Skeletal muscle satellite cell (primary cell): Measurements from ENCODE around the gene TRIM2.

ENCODE experiments used
- H3K27me3 ChIP-seq: 2 replicates; pipeline ENCODE4 v1.7.0; 2013; ENCODE audit warnings: low read length; ENCODE audit not compliant: control insufficient read depth, insufficient read depth
- H3K36me3 ChIP-seq: 2 replicates; pipeline ENCODE4 v1.7.0; 2013; ENCODE audit warnings: mild to moderate bottlenecking, control low read depth, low read length; ENCODE audit not compliant: insufficient read depth
- H3K4me1 ChIP-seq: 2 replicates; pipeline ENCODE4 v1.7.0; 2013; ENCODE audit warnings: low read length; ENCODE audit not compliant: control insufficient read depth, insufficient read depth
- H3K4me2 ChIP-seq: 2 replicates; pipeline ENCODE4 v1.7.0; 2013; ENCODE audit warnings: mild to moderate bottlenecking, low read length
- H3K4me3 ChIP-seq: 2 replicates; pipeline ENCODE4 v1.7.0; 2013; ENCODE audit warnings: low read length
- H3K9ac ChIP-seq: 2 replicates; pipeline ENCODE4 v1.7.0; 2013; ENCODE audit warnings: mild to moderate bottlenecking, low read depth, low read length, moderate library complexity
- H3K9me3 ChIP-seq: replicated peaks from 2 replicates; pipeline ENCODE4 v1.7.0; 2013; ENCODE audit warnings: mild to moderate bottlenecking, control low read depth, low read length

Gene TRIM2

GRCh38 chr4:153170407-153170806 is 33.8 kb upstream of the TRIM2 start:
- H3K9me3 ChIP-seq = no peaks in the 10 kb centered on the region
- H3K4me3 ChIP-seq = no peak overlapping the region
- no peaks in the 10 kb centered on the region for H3K36me3 ChIP-seq
- no peak overlapping the region for H3K4me2 ChIP-seq
- no peak overlapping the region for H3K9ac ChIP-seq
- H3K4me1 ChIP-seq = no peaks in the 10 kb centered on the region
- peaks cover 46% of the 10 kb centered on the region for H3K27me3 ChIP-seq

GRCh38 chr4:153174821-153175567 is 29.2 kb upstream of the TRIM2 start:
- Histone ChIP-seq H3K9ac (no peak overlapping the region), H3K9me3 (no peaks in the 10 kb centered on the region), H3K4me3 (no peak overlapping the region), H3K27me3 (peaks cover 26% of the 10 kb centered on the region), H3K4me1 (no peaks in the 10 kb centered on the region), H3K4me2 (no peak overlapping the region), H3K36me3 (no peaks in the 10 kb centered on the region)

GRCh38 chr4:153176938-153177337 is 27.3 kb upstream of the TRIM2 start:
- no peak overlapping the region for H3K4me3 ChIP-seq
- no peaks in the 10 kb centered on the region for H3K36me3 ChIP-seq
- H3K9me3 ChIP-seq = no peaks in the 10 kb centered on the region
- no peak overlapping the region for H3K9ac ChIP-seq
- H3K4me1 ChIP-seq = no peaks in the 10 kb centered on the region
- H3K4me2 ChIP-seq = no peak overlapping the region
- peaks cover 22% of the 10 kb centered on the region for H3K27me3 ChIP-seq

- H3K4me1 ChIP-seq = no peaks in the 10 kb centered on the region
- H3K36me3 ChIP-seq = no peaks in the 10 kb centered on the region
- H3K27me3 ChIP-seq = peaks cover 20% of the 10 kb centered on the region
- no peak overlapping the region for H3K4me3 ChIP-seq
- H3K9me3 ChIP-seq = no peaks in the 10 kb centered on the region
- H3K4me2 ChIP-seq = no peak overlapping the region
- H3K9ac ChIP-seq = no peak overlapping the region
Observed at GRCh38 chr4:153177841-153178240, 26.4 kb upstream of the TRIM2 start.

DNA sequence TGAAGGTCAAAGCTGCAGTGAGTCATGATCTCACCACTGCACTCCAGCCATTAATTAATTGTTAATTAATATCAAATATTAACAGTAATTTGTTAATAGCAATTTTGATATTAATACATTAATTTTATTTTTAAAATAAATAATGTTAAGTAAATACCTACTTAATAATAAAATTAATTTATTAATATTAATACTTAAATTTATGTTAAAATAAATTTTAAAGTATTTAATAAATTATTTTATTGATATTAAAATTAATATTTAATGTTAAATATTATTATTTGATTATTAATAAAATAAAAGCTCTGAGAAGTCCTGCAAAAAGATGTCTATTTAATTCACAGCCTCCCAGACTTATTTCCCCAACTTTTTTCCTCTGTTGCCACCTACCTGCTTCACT is 25.1 kb upstream of the TRIM2 start:
- Histone ChIP-seq H3K27me3 (peaks cover 31% of the 10 kb centered on the region), H3K4me1 (no peaks in the 10 kb centered on the region), H3K4me3 (no peak overlapping the region), H3K9me3 (no peaks in the 10 kb centered on the region), H3K36me3 (no peaks in the 10 kb centered on the region), H3K9ac (no peak overlapping the region), H3K4me2 (no peak overlapping the region)

GRCh38 chr4:153181293-153181692 is 22.9 kb upstream of the TRIM2 start:
- no peaks in the 10 kb centered on the region for H3K36me3 ChIP-seq
- no peak overlapping the region for H3K9ac ChIP-seq

DNA sequence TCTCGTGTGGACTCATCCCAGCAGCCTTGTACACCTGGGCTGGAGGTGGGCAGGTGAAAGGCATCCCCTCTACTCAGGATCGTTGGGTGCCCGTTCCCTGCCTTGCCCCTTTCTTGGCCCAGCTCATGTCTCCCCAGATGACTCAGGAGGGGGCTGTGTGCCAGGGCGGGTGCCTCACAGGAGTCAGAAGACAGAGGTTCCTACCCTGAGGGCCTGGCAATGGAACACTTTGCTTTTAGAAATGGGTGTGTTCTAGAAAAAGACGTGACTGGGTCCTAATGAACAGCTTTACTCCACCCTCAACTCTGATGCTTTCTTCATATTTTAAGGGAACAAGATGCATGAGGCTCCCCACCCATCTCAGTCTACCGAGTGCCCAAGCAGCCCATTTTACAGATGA is 22.5 kb upstream of the TRIM2 start:
- Histone ChIP-seq H3K9me3 (no peaks in the 10 kb centered on the region), H3K36me3 (no peaks in the 10 kb centered on the region)

More at GRCh38 chr4:153181293-153181692, 22.9 kb upstream of the TRIM2 start:
- Histone ChIP-seq H3K4me2 (no peak overlapping the region), H3K4me1 (no peaks in the 10 kb centered on the region), H3K9me3 (no peaks in the 10 kb centered on the region), H3K4me3 (no peak overlapping the region), H3K27me3 (peaks cover 47% of the 10 kb centered on the region)

GRCh38 chr4:153183146-153183545 is 21.1 kb upstream of the TRIM2 start:
- H3K27me3 ChIP-seq = peaks cover 53% of the 10 kb centered on the region
- no peaks in the 10 kb centered on the region for H3K36me3 ChIP-seq
- no peaks in the 10 kb centered on the region for H3K4me1 ChIP-seq
- H3K4me2 ChIP-seq = no peak overlapping the region
- H3K9ac ChIP-seq = no peak overlapping the region
- H3K9me3 ChIP-seq = no peaks in the 10 kb centered on the region
- H3K4me3 ChIP-seq = no peak overlapping the region

More for the DNA sequence above, 22.5 kb upstream of the TRIM2 start:
- Histone ChIP-seq H3K9ac (no peak overlapping the region), H3K4me2 (no peak overlapping the region), H3K4me1 (no peaks in the 10 kb centered on the region), H3K4me3 (no peak overlapping the region), H3K27me3 (peaks cover 51% of the 10 kb centered on the region)

GRCh38 chr4:153185331-153185852 is 18.9 kb upstream of the TRIM2 start:
- H3K4me2 ChIP-seq = no peak overlapping the region
- H3K4me3 ChIP-seq = no peak overlapping the region
- no peaks in the 10 kb centered on the region for H3K4me1 ChIP-seq
- no peaks in the 10 kb centered on the region for H3K36me3 ChIP-seq
- no peaks in the 10 kb centered on the region for H3K9me3 ChIP-seq
- H3K27me3 ChIP-seq = peaks cover 62% of the 10 kb centered on the region
- H3K9ac ChIP-seq = no peak overlapping the region

GRCh38 chr4:153186046-153186728 is 18.1 kb upstream of the TRIM2 start:
- Histone ChIP-seq H3K4me3 (no peak overlapping the region), H3K36me3 (no peaks in the 10 kb centered on the region), H3K4me2 (no peak overlapping the region), H3K27me3 (peaks cover 64% of the 10 kb centered on the region), H3K9me3 (no peaks in the 10 kb centered on the region), H3K9ac (no peak overlapping the region), H3K4me1 (no peaks in the 10 kb centered on the region)

DNA sequence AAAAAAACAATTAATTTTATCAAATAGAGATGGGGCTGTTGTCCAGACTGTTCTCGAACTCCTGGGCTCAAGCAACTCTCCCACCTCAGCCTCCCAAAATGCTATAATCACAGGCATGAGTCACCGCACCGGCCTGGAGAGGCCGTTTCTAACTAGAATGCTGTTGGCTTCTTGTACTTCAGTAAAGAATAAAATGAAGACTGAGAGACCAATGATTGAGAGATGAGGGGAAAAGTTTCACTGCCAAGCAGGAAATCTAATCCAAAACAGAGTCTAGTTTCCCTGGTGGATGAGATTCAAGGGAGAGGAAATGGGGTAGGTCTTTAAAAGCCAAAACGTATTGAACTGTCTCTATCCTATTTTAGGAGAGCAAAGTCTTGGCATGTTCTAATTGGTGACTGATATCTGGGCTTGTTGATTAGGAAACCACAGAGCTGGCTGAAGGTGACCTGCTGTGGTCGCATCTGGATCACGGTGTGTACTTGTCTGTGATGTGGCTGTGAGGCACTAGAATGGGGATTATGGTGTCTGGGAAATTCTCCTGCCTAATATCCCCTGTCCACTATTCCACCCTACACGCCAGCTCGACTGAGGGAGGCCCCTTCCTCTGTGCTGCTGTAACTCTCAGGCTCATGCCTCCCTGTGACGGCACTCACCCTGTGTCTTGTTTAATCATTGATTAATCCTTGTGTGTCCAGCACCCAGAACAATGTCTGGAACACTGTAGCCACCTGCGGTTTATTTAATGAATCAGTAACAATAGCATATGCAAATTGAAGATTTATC is 15.0 kb upstream of the TRIM2 start:
- Histone ChIP-seq H3K9me3 (no peaks in the 10 kb centered on the region), H3K27me3 (peaks cover 57% of the 10 kb centered on the region), H3K36me3 (no peaks in the 10 kb centered on the region), H3K4me2 (no peak overlapping the region), H3K9ac (no peak overlapping the region), H3K4me3 (no peak overlapping the region), H3K4me1 (no peaks in the 10 kb centered on the region)
